ENCODE measurements around the gene GARS1.

- no peak for TF ChIP-seq CTCF (conservative IDR thresholded peaks at IDR 0.05)
- no peak for TF ChIP-seq EZH2 (IDR thresholded peaks at IDR 0.05; ENCODE audit: low read depth)
These were observed 40.0 kb downstream of the GARS1 start for GRCh38 chr7:30634634-30635201.
